OCI-LY1 (cell line): ENCODE data around the gene RARG.
"Not testable (repeated sequence)": the region's sequence is repeated elsewhere in the genome, so short reads cannot be mapped to it uniquely, and the experiment has no call there.

Experiments used
- EZH2 ChIP-seq: fragments of 200-600 bp; sonication (generic), shearing (Covaris generic); IDR thresholded peaks from 2 replicates; pipeline ENCODE4 v1.8.0; 2017; ENCODE audit warnings: borderline replicate concordance, mixed run types, mild to moderate bottlenecking, antibody characterized with exemption, low read length, moderate library complexity, mixed read lengths
- TF ChIP-seq, protein P1 (sequence below): fragments of 200-600 bp; sonication (generic), shearing (Covaris generic); IDR thresholded peaks from 2 replicates; pipeline ENCODE4 v1.5.1; 2017; ENCODE audit warnings: mild to moderate bottlenecking, antibody characterized with exemption, low read length, moderate library complexity, mixed read lengths

GRCh38 chr12:53178803-53179202, 53.2 kb downstream of the RARG start:
- TF ChIP-seq, protein P1, sequence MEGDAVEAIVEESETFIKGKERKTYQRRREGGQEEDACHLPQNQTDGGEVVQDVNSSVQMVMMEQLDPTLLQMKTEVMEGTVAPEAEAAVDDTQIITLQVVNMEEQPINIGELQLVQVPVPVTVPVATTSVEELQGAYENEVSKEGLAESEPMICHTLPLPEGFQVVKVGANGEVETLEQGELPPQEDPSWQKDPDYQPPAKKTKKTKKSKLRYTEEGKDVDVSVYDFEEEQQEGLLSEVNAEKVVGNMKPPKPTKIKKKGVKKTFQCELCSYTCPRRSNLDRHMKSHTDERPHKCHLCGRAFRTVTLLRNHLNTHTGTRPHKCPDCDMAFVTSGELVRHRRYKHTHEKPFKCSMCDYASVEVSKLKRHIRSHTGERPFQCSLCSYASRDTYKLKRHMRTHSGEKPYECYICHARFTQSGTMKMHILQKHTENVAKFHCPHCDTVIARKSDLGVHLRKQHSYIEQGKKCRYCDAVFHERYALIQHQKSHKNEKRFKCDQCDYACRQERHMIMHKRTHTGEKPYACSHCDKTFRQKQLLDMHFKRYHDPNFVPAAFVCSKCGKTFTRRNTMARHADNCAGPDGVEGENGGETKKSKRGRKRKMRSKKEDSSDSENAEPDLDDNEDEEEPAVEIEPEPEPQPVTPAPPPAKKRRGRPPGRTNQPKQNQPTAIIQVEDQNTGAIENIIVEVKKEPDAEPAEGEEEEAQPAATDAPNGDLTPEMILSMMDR, result not testable (repeated sequence)
- TF ChIP-seq EZH2, result not testable (repeated sequence)
